Gastrocnemius medialis (tissue), 4 donors: ENCODE results near the gene MYOD1. TPM values are rescaled to one million over a fixed set of nuclear protein-coding genes. Genes with fewer than 3 reads are reported as not detected.

Experiments used
- ATAC-seq, 2 donors: fragments of 150-250 bp; one replicate each; pipeline ENCODE4 v1.9.1; 2016
- DNase-seq, 2 donors: peaks; one replicate each; pipeline ENCODE4 v3.0.0-alpha.2; 2019
- H3K27ac ChIP-seq, 4 donors: fragments of 200-600 bp; sonication (generic); 1 replicate in 1 of 4; 2 replicates in 3 of 4; pipeline ENCODE4 v1.5.1; 2016 to 2018; ENCODE audit warnings: mild to moderate bottlenecking in 2 of 4, moderate library complexity in 1 of 4
- H3K27me3 ChIP-seq, 3 donors: fragments of 200-600 bp; sonication (generic) in 2 of 3; 1 replicate in 1 of 3; 2 replicates in 2 of 3; pipeline versions ENCODE4 v1.5.1 to v1.6.0; 2016 to 2019; ENCODE audit warnings: mild to moderate bottlenecking in 1 of 3, moderate library complexity in 1 of 3
- H3K36me3 ChIP-seq, 2 donors: fragments of 200-600 bp; sonication (generic) in 1 of 2; one replicate each; pipeline ENCODE4 v1.5.1; 2017 to 2018
- H3K4me1 ChIP-seq, 2 donors: fragments of 200-600 bp; sonication (generic) in 1 of 2; one replicate each; pipeline ENCODE4 v1.5.1; 2016 to 2017; ENCODE audit warnings: mild to moderate bottlenecking in 2 of 2
- H3K4me3 ChIP-seq, 4 donors: fragments of 200-600 bp; sonication (generic) in 3 of 4; 1 replicate in 1 of 4; 2 replicates in 3 of 4; pipeline ENCODE4 v1.5.1; 2016 to 2019; ENCODE audit warnings: mild to moderate bottlenecking in 2 of 4
- H3K9me3 ChIP-seq, 3 donors: fragments of 200-600 bp; sonication (generic) in 2 of 3; 1 replicate in 1 of 3; 2 replicates in 2 of 3; pipeline ENCODE4 v1.5.1; 2016 to 2019
- CTCF ChIP-seq, 5 experiments: fragments of 450-650 bp in 3 of 5; fragments of 200-600 bp in 2 of 5; sonication (generic) in 2 of 5; IDR thresholded peaks in 4 of 5; conservative IDR thresholded peaks in 1 of 5; 1 replicate in 4 of 5; 2 replicates in 1 of 5; pipeline ENCODE4 v1.5.1; 2016 to 2019; ENCODE audit warnings: antibody characterized with exemption in 5 of 5, mild to moderate bottlenecking in 3 of 5, moderate library complexity in 3 of 5
- POLR2A ChIP-seq, 2 donors: fragments of 450-650 bp; IDR thresholded peaks; one replicate each; pipeline ENCODE4 v1.6.1; 2017; ENCODE audit warnings: antibody characterized with exemption in 2 of 2, mild to moderate bottlenecking in 2 of 2, moderate library complexity in 2 of 2
- in situ Hi-C, 4 donors: fragments of 200-750 bp; cut with MboI; loops; one replicate each; pipeline versions ENCODE4 v1.15.0 to v1.8.0; 2017; ENCODE audit warnings: low sequenced_read_pairs in 4 of 4
- intact Hi-C: fragments of 100-400 bp; cut with DNase I; formaldehyde crosslinking; loops from one replicate; pipeline ENCODE4 v1.15.1; 2023; ENCODE audit warnings: low total_unique reads
- total RNA-seq, 4 donors: library from RNA; depleted of rRNA; stranded (reverse); fragments of >200 nt; gene quantifications; one replicate each; pipeline versions ENCODE4 v1.1.0 to v1.2.3, GENCODE V29; 2016

The MYOD1 gene
- total RNA-seq, 4 donors from 2014 or later, result 3.5 to 20.6 (median 10.4) TPM

DNA sequence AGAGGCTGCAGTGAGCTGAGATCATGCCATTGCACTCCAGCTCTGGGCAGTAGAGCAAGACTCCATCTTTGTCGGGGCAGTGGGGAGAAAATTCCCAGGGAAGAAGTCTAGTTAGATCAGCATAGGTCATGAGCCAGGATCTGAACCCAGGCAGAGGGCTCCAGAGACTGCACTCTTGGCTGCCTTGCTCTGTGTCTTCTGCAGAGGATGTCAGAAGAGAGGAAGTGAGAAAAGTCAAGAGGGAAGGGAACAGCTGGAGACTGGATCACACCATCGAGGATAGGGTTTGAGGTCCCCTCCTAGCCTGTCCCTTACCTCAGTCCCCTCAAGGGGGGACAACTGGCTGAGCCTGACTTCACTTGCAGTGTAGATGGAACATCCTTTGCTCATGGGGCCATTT, 5.8 kb downstream of the MYOD1 start:
- Histone ChIP-seq H3K4me1 (peaks cover 3 to 13% of the 10 kb centered on the region in 2 donors), H3K27ac (peak overlapping the region in 1 of 4 donors; percentile 66), H3K36me3 (no peaks in the 10 kb centered on the region), H3K27me3 (no peaks in the 10 kb centered on the region), H3K4me3 (no peak overlapping the region), H3K9me3 (no peaks in the 10 kb centered on the region)
- in situ Hi-C loops, result loop anchor here in 3 of 4 donors (5.0 to 10.0 kb wide), 3 partner anchors 90 to 128 kb away; no protein-coding TSS in a partner anchor
- no peak for DNase-seq
- no peak for ATAC-seq
- TF ChIP-seq CTCF (IDR thresholded peaks at IDR 0.05 in 4 of 5, conservative IDR thresholded peaks at IDR 0.05 in 1 of 5), result no peak
- no peak for TF ChIP-seq POLR2A (IDR thresholded peaks at IDR 0.05)
- intact Hi-C loops, result no loop called here

GRCh38 chr11:17730137-17730536, 10.8 kb downstream of the MYOD1 start:
- no peak for ATAC-seq
- Histone ChIP-seq H3K27me3 (no peaks in the 10 kb centered on the region), H3K36me3 (no peaks in the 10 kb centered on the region), H3K27ac (peak overlapping the region in 1 of 4 donors; percentile 45), H3K4me1 (peaks cover 8 to 9% of the 10 kb centered on the region in 2 donors), H3K4me3 (no peak overlapping the region), H3K9me3 (no peaks in the 10 kb centered on the region)
- intact Hi-C loops (loop anchor here (1.0 to 5.0 kb wide), 3 partner anchors 67 to 249 kb away; no protein-coding TSS in a partner anchor), in situ Hi-C loops (loop anchor here (5.0 to 10.0 kb wide), 4 partner anchors 133 to 255 kb away; no protein-coding TSS in a partner anchor)
- DNase-seq, result no peak
- TF ChIP-seq CTCF (IDR thresholded peaks at IDR 0.05 in 4 of 5, conservative IDR thresholded peaks at IDR 0.05 in 1 of 5), result no peak
- no peak for TF ChIP-seq POLR2A (IDR thresholded peaks at IDR 0.05)

DNA sequence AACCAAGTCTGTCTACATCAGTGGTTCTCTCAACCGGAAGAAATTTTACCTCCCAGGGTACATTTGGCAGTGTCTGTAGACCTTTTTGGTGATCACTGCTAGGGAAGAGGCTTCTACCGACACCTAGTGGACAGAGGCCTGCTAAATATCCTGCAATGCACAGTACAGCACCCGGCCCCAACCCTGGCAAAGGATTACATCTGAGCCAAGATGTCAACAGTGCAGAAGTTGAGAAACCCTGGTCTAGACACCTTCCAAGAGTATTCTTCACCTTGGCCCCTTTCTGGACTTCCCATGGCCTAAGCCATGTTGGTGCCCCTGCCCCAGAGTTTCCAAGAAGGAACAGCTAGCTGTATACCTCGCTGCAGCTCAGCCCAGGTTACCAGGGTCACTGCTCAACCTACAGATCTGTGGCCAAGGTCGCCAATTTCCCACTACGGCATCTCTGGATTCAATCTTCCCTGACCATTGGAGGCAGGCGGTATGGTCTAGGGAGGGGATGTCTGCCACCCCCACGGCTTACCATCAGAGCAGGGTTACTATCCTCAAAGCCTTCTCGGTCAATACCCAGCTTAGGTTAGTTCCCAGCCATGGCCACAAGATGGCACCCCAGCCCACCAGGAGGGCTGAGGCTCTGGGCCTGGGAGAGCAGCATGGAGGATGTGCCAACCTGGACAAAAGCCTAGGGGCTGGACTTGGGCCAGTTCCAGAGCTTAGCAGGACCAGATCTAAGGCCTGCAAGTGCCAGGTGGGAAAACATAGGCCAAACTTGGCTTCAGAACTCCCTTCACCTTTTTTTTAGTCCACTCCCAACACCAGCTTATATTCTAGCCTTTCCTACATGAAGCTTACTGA, 11.5 kb downstream of the MYOD1 start:
- ATAC-seq (peak; percentile 87 to 88), DNase-seq (peak; percentile 64 to 90)
- Histone ChIP-seq H3K4me1 (peaks cover 9 to 15% of the 10 kb centered on the region in 2 donors), H3K9me3 (no peaks in the 10 kb centered on the region), H3K36me3 (no peaks in the 10 kb centered on the region), H3K4me3 (no peak overlapping the region), H3K27ac (peak overlapping the region; percentile 2 to 71 (median 34)), H3K27me3 (peaks cover 3 to 5% (median 4%) of the 10 kb centered on the region in 3 donors)
- in situ Hi-C loops, result loop anchor here (5.0 to 10.0 kb wide), 4 partner anchors 134 to 254 kb away; no protein-coding TSS in a partner anchor
- TF ChIP-seq POLR2A (IDR thresholded peaks at IDR 0.05) (no peak), CTCF (IDR thresholded peaks at IDR 0.05 in 4 of 5, conservative IDR thresholded peaks at IDR 0.05 in 1 of 5) (peak; percentile 75 to 92 (median 87))
- intact Hi-C loops, result loop anchor here (1.0 to 5.0 kb wide), 4 partner anchors 66 to 248 kb away; no protein-coding TSS in a partner anchor

- Histone ChIP-seq H3K36me3 (no peaks in the 10 kb centered on the region), H3K9me3 (no peaks in the 10 kb centered on the region), H3K4me1 (peaks cover 9 to 15% of the 10 kb centered on the region in 2 donors), H3K27me3 (peaks cover 24 to 25% (median 25%) of the 10 kb centered on the region in 3 donors), H3K27ac (no peak overlapping the region), H3K4me3 (no peak overlapping the region)
- DNase-seq, result no peak
- no peak for ATAC-seq
- TF ChIP-seq POLR2A (IDR thresholded peaks at IDR 0.05) (no peak), CTCF (IDR thresholded peaks at IDR 0.05 in 4 of 5, conservative IDR thresholded peaks at IDR 0.05 in 1 of 5) (no peak)
- intact Hi-C loops (loop anchor here (5.0 kb wide), 1 partner anchor 64 kb away; no protein-coding TSS in a partner anchor), in situ Hi-C loops (loop anchor here (5.0 to 10.0 kb wide), 4 partner anchors 136 to 252 kb away; no protein-coding TSS in a partner anchor)
Measured at GRCh38 chr11:17733261-17733660, 13.9 kb downstream of the MYOD1 start.
